GM10248 (cell line): ENCODE results near the gene SNRPA1.
A peak's percentile ranks its signal among the peaks of the same experiment; 100 is the strongest.
"Not testable (repeated sequence)": the region's sequence is repeated elsewhere in the genome, so short reads cannot be mapped to it uniquely, and the experiment has no call there.

Experiments used
- CTCF ChIA-PET: fragments of 300-600 bp; sonication (Branson Sonifier 250); formaldehyde crosslinking; extraction: SDS; loops from one replicate; lab custom pipeline; 2021; ENCODE audit warnings: antibody characterized with exemption; lab: Yijun Ruan, JAX
- POLR2A ChIA-PET: fragments of 350-650 bp; sonication (Branson Sonifier 250); formaldehyde crosslinking; extraction: SDS; loops from one replicate; lab custom pipeline; 2020; ENCODE audit warnings: antibody characterized with exemption; lab: Yijun Ruan, JAX
- DNase-seq: peaks from one replicate; pipeline ENCODE4 v3.0.0; 2012; ENCODE audit errors: extremely low spot score
- CTCF ChIP-seq: IDR thresholded peaks from 2 replicates; pipeline ENCODE4 v1.5.1; 2012; ENCODE audit warnings: mild to moderate bottlenecking, low read depth; ENCODE audit errors: extremely low read depth, missing control alignments, control extremely low read depth

Gene SNRPA1

GRCh38 chr15:101296418-101297405 is 1.7 kb upstream of the SNRPA1 start:
- ChIA-PET POLR2A (no interaction called here), CTCF (interaction anchor here (1.3 to 8.1 kb wide), 5 partner anchors 8 to 353 kb away, joined by 3 to 89 read pairs (median 6); no protein-coding TSS in a partner anchor)
- no peak for TF ChIP-seq CTCF
- no peak for DNase-seq

- CTCF ChIA-PET: interaction anchor here (1.1 to 8.1 kb wide), 5 partner anchors 8 to 345 kb away, joined by 3 to 89 read pairs (median 4); no protein-coding TSS in a partner anchor
- POLR2A ChIA-PET: interaction anchor here (0.7 kb wide), 1 partner anchor 241 kb away, joined by 3 read pairs; no protein-coding TSS in a partner anchor
- no peak for DNase-seq
- TF ChIP-seq CTCF: no peak
These were observed 636 bp upstream of the SNRPA1 start for GRCh38 chr15:101295607-101296161.

DNA sequence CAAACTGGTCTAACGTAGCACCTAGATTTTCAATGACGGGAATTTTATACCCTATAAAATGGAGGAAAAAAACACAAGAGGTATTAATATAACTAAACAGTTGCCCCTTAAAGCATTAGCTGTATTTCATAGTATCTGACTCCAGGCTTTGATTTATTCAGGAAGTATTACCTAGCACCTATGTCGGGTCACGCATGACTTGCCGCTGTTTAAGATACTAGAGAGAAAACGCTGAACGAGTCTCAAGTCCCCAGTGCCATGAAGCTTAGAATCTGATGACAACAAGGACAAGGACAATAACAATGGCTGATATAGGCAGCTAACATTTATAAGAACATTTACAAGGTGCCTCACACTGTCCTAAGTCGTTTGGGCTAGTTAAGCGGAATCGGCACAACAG is 1.9 kb downstream of the SNRPA1 start:
- ChIA-PET CTCF (interaction anchor here (0.8 to 8.1 kb wide), 7 partner anchors 8 to 362 kb away, joined by 3 to 89 read pairs (median 4); no protein-coding TSS in a partner anchor), POLR2A (interaction anchor here (0.5 kb wide), 1 partner anchor 693 kb away, joined by 5 read pairs; no protein-coding TSS in a partner anchor)
- no peak for TF ChIP-seq CTCF
- no peak for DNase-seq

GRCh38 chr15:101288905-101289513 is 6.0 kb downstream of the SNRPA1 start:
- CTCF ChIA-PET: interaction anchor here (0.6 to 5.5 kb wide), 25 partner anchors 9 to 694 kb away, joined by 3 to 34 read pairs (median 5); no protein-coding TSS in a partner anchor
- POLR2A ChIA-PET: no interaction called here
- TF ChIP-seq CTCF: peak; percentile 60
- DNase-seq: no peak

DNA sequence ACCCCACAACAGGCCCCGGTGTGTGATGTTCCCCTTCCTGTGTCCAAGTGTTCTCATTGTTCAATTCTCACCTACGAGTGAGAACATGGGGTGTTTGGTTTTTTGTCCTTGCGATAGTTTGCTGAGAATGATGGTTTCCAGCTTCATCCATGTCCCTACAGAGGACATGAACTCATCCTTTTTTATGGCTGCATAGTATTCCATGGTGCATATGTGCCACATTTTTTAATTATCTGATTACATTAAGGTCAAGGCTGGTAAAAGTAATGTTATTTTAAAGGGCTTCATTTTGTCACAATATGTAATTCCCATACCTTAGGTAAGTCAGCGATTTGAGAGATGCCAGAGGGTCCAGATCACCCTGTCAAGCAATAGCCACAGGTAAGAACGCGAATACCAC is 7.7 kb downstream of the SNRPA1 start:
- POLR2A ChIA-PET, DNase-seq: not testable (repeated sequence)
- CTCF ChIA-PET: interaction anchor here (1.8 to 5.5 kb wide), 9 partner anchors 7 to 432 kb away, joined by 5 to 34 read pairs (median 17); partner anchors contain the start of gene SNRPA1

GRCh38 chr15:101286471-101287114 is 8.5 kb downstream of the SNRPA1 start:
- no peak for TF ChIP-seq CTCF
- no peak for DNase-seq
- ChIA-PET POLR2A (no interaction called here), CTCF (interaction anchor here (1.1 to 4.6 kb wide), 5 partner anchors 8 to 355 kb away, joined by 3 to 19 read pairs (median 6); partner anchors contain the start of gene SNRPA1)
